ENCODE measurements around the gene SSH3.

The SSH3 gene

GRCh38 chr11:67277231-67277961, 25.9 kb upstream of the SSH3 start:
- Histone ChIP-seq H3K4me3 (ENCODE audit: low read length) (peak overlapping the region; percentile 78), H4K20me1 (ENCODE audit: control insufficient read depth, insufficient read depth, low read depth, low read length) (no peaks in the 10 kb centered on the region), H3K36me3 (ENCODE audit: control insufficient read depth, low read length) (peaks cover 93% of the 10 kb centered on the region), H3K9me3 (ENCODE audit: control insufficient read depth, insufficient read depth, low read length) (no peaks in the 10 kb centered on the region), H3K4me2 (ENCODE audit: low read length) (peak overlapping the region; percentile 100), H3K79me2 (ENCODE audit: control insufficient read depth, low read length) (peaks cover 87% of the 10 kb centered on the region), H3K27me3 (ENCODE audit: control insufficient read depth, low read length) (no peaks in the 10 kb centered on the region), H3K4me1 (ENCODE audit: control insufficient read depth, low read length) (peaks cover 69% of the 10 kb centered on the region), H3F3A (ENCODE audit: control insufficient read depth, insufficient read depth) (peaks cover 16% of the 10 kb centered on the region), H3K9me2 (replicated peaks; ENCODE audit: control insufficient read depth, low read length) (no peaks in the 10 kb centered on the region), H3K27ac (ENCODE audit: low read depth, low read length) (peak overlapping the region; percentile 100)
- no peak for TF ChIP-seq EZH2phosphoT487 (IDR thresholded peaks at IDR 0.05; ENCODE audit: borderline replicate concordance, low read length)
- TF ChIP-seq, protein P1, sequence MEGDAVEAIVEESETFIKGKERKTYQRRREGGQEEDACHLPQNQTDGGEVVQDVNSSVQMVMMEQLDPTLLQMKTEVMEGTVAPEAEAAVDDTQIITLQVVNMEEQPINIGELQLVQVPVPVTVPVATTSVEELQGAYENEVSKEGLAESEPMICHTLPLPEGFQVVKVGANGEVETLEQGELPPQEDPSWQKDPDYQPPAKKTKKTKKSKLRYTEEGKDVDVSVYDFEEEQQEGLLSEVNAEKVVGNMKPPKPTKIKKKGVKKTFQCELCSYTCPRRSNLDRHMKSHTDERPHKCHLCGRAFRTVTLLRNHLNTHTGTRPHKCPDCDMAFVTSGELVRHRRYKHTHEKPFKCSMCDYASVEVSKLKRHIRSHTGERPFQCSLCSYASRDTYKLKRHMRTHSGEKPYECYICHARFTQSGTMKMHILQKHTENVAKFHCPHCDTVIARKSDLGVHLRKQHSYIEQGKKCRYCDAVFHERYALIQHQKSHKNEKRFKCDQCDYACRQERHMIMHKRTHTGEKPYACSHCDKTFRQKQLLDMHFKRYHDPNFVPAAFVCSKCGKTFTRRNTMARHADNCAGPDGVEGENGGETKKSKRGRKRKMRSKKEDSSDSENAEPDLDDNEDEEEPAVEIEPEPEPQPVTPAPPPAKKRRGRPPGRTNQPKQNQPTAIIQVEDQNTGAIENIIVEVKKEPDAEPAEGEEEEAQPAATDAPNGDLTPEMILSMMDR (IDR thresholded peaks at IDR 0.05; ENCODE audit: low read depth, low read length, poor library complexity, severe bottlenecking): peak; percentile 22

DNA sequence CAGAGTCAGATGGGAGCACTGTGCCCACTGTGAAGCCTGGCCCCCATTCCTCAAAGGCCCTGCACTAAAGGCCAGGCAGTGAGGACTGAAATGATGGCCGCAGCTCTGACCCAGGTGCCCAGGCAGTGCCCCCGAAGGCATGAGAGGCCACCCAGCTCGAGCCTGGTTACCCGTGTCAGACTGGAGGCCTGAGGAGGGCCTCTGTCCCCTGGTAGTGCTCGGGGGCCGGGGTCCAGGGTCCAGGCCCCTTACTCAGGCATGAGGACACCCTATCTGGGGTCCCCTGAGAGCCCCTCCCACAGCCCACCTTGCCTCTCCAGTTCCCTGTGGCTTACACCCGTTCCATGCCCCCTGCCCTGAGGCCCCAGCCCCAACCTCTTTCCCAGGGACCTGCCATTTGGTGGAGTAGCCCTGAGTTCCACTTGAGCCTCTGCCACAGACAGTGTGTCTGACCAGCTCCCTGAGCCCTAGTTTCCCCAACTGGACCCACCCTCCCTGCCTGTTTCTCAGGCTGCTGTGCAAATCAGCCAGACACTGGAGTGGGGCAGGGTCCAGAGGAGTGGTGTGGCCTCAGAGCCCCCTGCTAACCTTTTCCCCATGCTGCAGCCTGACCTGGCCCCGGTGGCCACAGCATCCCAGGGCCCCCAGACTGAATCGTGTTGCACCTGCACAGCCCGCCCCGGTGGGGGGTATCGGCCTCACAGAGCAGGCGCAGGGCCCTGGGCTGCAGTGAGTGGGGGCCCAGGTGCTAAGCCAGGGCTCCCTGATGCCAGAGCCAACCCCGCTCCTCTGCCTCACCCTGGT, 25.0 kb upstream of the SSH3 start:
- Histone ChIP-seq H3K27ac (ENCODE audit: low read depth, low read length) (peak overlapping the region; percentile 100), H3K36me3 (ENCODE audit: control insufficient read depth, low read length) (peaks cover 93% of the 10 kb centered on the region), H3F3A (ENCODE audit: control insufficient read depth, insufficient read depth) (peaks cover 18% of the 10 kb centered on the region), H3K9me3 (ENCODE audit: control insufficient read depth, insufficient read depth, low read length) (no peaks in the 10 kb centered on the region), H3K79me2 (ENCODE audit: control insufficient read depth, low read length) (peaks cover 78% of the 10 kb centered on the region), H3K9me2 (replicated peaks; ENCODE audit: control insufficient read depth, low read length) (no peaks in the 10 kb centered on the region), H4K20me1 (ENCODE audit: control insufficient read depth, insufficient read depth, low read depth, low read length) (no peaks in the 10 kb centered on the region), H3K27me3 (ENCODE audit: control insufficient read depth, low read length) (no peaks in the 10 kb centered on the region), H3K4me1 (ENCODE audit: control insufficient read depth, low read length) (peaks cover 64% of the 10 kb centered on the region), H3K4me2 (ENCODE audit: low read length) (peak overlapping the region; percentile 100), H3K4me3 (ENCODE audit: low read length) (peak overlapping the region; percentile 78)
- no peak for TF ChIP-seq EZH2phosphoT487 (IDR thresholded peaks at IDR 0.05; ENCODE audit: borderline replicate concordance, low read length)
- TF ChIP-seq, protein P1 (IDR thresholded peaks at IDR 0.05; ENCODE audit: low read depth, low read length, poor library complexity, severe bottlenecking): no peak

- Histone ChIP-seq H3K27ac (ENCODE audit: low read depth, low read length) (peak overlapping the region; percentile 100), H3K79me2 (ENCODE audit: control insufficient read depth, low read length) (peaks cover 71% of the 10 kb centered on the region), H3K4me1 (ENCODE audit: control insufficient read depth, low read length) (peaks cover 62% of the 10 kb centered on the region), H3F3A (ENCODE audit: control insufficient read depth, insufficient read depth) (peaks cover 19% of the 10 kb centered on the region), H3K9me3 (ENCODE audit: control insufficient read depth, insufficient read depth, low read length) (no peaks in the 10 kb centered on the region), H3K4me2 (ENCODE audit: low read length) (no peak overlapping the region), H4K20me1 (ENCODE audit: control insufficient read depth, insufficient read depth, low read depth, low read length) (no peaks in the 10 kb centered on the region), H3K36me3 (ENCODE audit: control insufficient read depth, low read length) (peaks cover 96% of the 10 kb centered on the region), H3K4me3 (ENCODE audit: low read length) (no peak overlapping the region), H3K27me3 (ENCODE audit: control insufficient read depth, low read length) (no peaks in the 10 kb centered on the region), H3K9me2 (replicated peaks; ENCODE audit: control insufficient read depth, low read length) (no peaks in the 10 kb centered on the region)
- TF ChIP-seq, protein P1 (IDR thresholded peaks at IDR 0.05; ENCODE audit: low read depth, low read length, poor library complexity, severe bottlenecking): no peak
- TF ChIP-seq EZH2phosphoT487 (IDR thresholded peaks at IDR 0.05; ENCODE audit: borderline replicate concordance, low read length): no peak
These were observed 24.3 kb upstream of the SSH3 start for GRCh38 chr11:67278939-67279588.

Data from DOHH2 (cell line).